Spinal cord (tissue), 10 donors: Measurements from ENCODE around the gene AP3S2. TPM values are rescaled to one million over a fixed set of nuclear protein-coding genes. Genes with fewer than 3 reads are reported as not detected.
A peak's percentile ranks its signal among the peaks of the same experiment; 100 is the strongest.

Experiments
- DNase-seq, 6 donors: peaks; one replicate each; pipeline versions ENCODE4 v3.0.0 to v3.0.0-alpha.2; 2013 to 2015; ENCODE audit warnings: low spot score in 6 of 6, low read depth in 4 of 6
- H3K27ac ChIP-seq: one replicate; pipeline ENCODE4 v1.5.1; 2013; ENCODE audit warnings: low read depth, low read length, control low read depth
- H3K27me3 ChIP-seq: one replicate; pipeline ENCODE4 v1.6.1; 2013; ENCODE audit warnings: low read length; ENCODE audit not compliant: control insufficient read depth, insufficient read depth
- H3K36me3 ChIP-seq: one replicate; pipeline ENCODE4 v1.6.1; 2013; ENCODE audit warnings: low read length; ENCODE audit not compliant: control insufficient read depth, insufficient read depth
- H3K4me1 ChIP-seq: one replicate; pipeline ENCODE4 v1.6.1; 2013; ENCODE audit warnings: low read length; ENCODE audit not compliant: control insufficient read depth, insufficient read depth
- H3K4me3 ChIP-seq: one replicate; pipeline ENCODE4 v1.5.1; 2013; ENCODE audit warnings: low read depth, low read length, control low read depth
- H3K9me3 ChIP-seq: one replicate; pipeline ENCODE4 v1.6.1; 2013; ENCODE audit warnings: low read length; ENCODE audit not compliant: control insufficient read depth, insufficient read depth
- WGBS: methylation state at CpG from one replicate; pipeline ENCODE4 v1.1.5; 2013; ENCODE audit warnings: missing lambda C conversion rate; ENCODE audit not compliant: insufficient coverage; 5-methylcytosine and 5-hydroxymethylcytosine counted together
- polyA plus RNA-seq, 2 donors: library from polyadenylated mRNA; unstranded; fragments of 120-200 nt; gene quantifications; one replicate each; pipeline ENCODE4 v1.2.1, GENCODE V29; 2013; ENCODE audit not compliant: insufficient read length in 2 of 2
- total RNA-seq, 2 donors: library from RNA; depleted of rRNA in 1 of 2; stranded (reverse); fragments of 120-200 nt in 1 of 2; fragments of >200 nt in 1 of 2; gene quantifications; one replicate each; pipeline versions ENCODE4 v1.2.3 to v1.2.4, GENCODE V29; 2013 to 2014
- donor health status: healthy.

Gene AP3S2
- total and polyA plus RNA-seq, 4 donors = 43.6 to 66.0 (median 48.8) TPM

GRCh38 chr15:89905846-89906378, 12.1 kb upstream of the AP3S2 start:
- Histone ChIP-seq H3K27me3 (no peaks in the 10 kb centered on the region), H3K27ac (no peak overlapping the region), H3K4me1 (no peaks in the 10 kb centered on the region), H3K4me3 (no peak overlapping the region), H3K9me3 (no peaks in the 10 kb centered on the region), H3K36me3 (peaks cover 77% of the 10 kb centered on the region)
- no peak for DNase-seq
- 96% methylated on average over 5 of the region's 5 CpGs for WGBS

GRCh38 chr15:89904519-89904918, 10.7 kb upstream of the AP3S2 start:
- no peaks in the 10 kb centered on the region for H3K4me1 ChIP-seq
- H3K9me3 ChIP-seq = no peaks in the 10 kb centered on the region
- no peak for DNase-seq
- WGBS = 100% methylated on average over 5 of the region's 5 CpGs
- peaks cover 71% of the 10 kb centered on the region for H3K36me3 ChIP-seq
- no peak overlapping the region for H3K4me3 ChIP-seq
- no peaks in the 10 kb centered on the region for H3K27me3 ChIP-seq
- H3K27ac ChIP-seq = no peak overlapping the region

GRCh38 chr15:89903858-89904130, 10.0 kb upstream of the AP3S2 start:
- 96% methylated on average over 11 of the region's 11 CpGs for WGBS
- H3K36me3 ChIP-seq = peaks cover 69% of the 10 kb centered on the region
- H3K27me3 ChIP-seq = no peaks in the 10 kb centered on the region
- no peak overlapping the region for H3K4me3 ChIP-seq
- H3K4me1 ChIP-seq = no peaks in the 10 kb centered on the region
- H3K9me3 ChIP-seq = no peaks in the 10 kb centered on the region
- no peak for DNase-seq
- H3K27ac ChIP-seq = no peak overlapping the region

GRCh38 chr15:89903015-89903857, 9.4 kb upstream of the AP3S2 start:
- DNase-seq = no peak
- Histone ChIP-seq H3K27ac (no peak overlapping the region), H3K27me3 (no peaks in the 10 kb centered on the region), H3K9me3 (no peaks in the 10 kb centered on the region), H3K36me3 (peaks cover 63% of the 10 kb centered on the region), H3K4me1 (no peaks in the 10 kb centered on the region), H3K4me3 (no peak overlapping the region)
- 95% methylated on average over 14 of the region's 15 CpGs for WGBS

- H3K27me3 ChIP-seq = no peaks in the 10 kb centered on the region
- H3K4me3 ChIP-seq = no peak overlapping the region
- H3K4me1 ChIP-seq = no peaks in the 10 kb centered on the region
- no peak for DNase-seq
- H3K9me3 ChIP-seq = no peaks in the 10 kb centered on the region
- WGBS = 100% methylated on average over 4 of the region's 6 CpGs
- peaks cover 48% of the 10 kb centered on the region for H3K36me3 ChIP-seq
- no peak overlapping the region for H3K27ac ChIP-seq
Measured at GRCh38 chr15:89900849-89901248, 7.1 kb upstream of the AP3S2 start.

- no peaks in the 10 kb centered on the region for H3K27me3 ChIP-seq
- no CpG with 5 or more reads among the region's 3 CpGs for WGBS
- H3K27ac ChIP-seq = no peak overlapping the region
- H3K9me3 ChIP-seq = no peaks in the 10 kb centered on the region
- no peaks in the 10 kb centered on the region for H3K4me1 ChIP-seq
- no peak for DNase-seq
- H3K36me3 ChIP-seq = peaks cover 41% of the 10 kb centered on the region
- no peak overlapping the region for H3K4me3 ChIP-seq
Measured at GRCh38 chr15:89899951-89900567, 6.3 kb upstream of the AP3S2 start.

- 82% methylated on average over 12 of the region's 12 CpGs for WGBS
- DNase-seq = no peak
- H3K4me3 ChIP-seq = no peak overlapping the region
- peaks cover 4% of the 10 kb centered on the region for H3K4me1 ChIP-seq
- no peak overlapping the region for H3K27ac ChIP-seq
- H3K9me3 ChIP-seq = no peaks in the 10 kb centered on the region
- H3K36me3 ChIP-seq = peaks cover 35% of the 10 kb centered on the region
- H3K27me3 ChIP-seq = no peaks in the 10 kb centered on the region
Measured at GRCh38 chr15:89899295-89899945, 5.6 kb upstream of the AP3S2 start.

- Histone ChIP-seq H3K4me1 (peaks cover 4% of the 10 kb centered on the region), H3K4me3 (no peak overlapping the region), H3K9me3 (no peaks in the 10 kb centered on the region), H3K27me3 (no peaks in the 10 kb centered on the region), H3K27ac (no peak overlapping the region), H3K36me3 (peaks cover 28% of the 10 kb centered on the region)
- WGBS = 90% methylated on average over 4 of the region's 7 CpGs
- DNase-seq = peak in 2 of 6 donors; percentile 34 to 45
Measured at GRCh38 chr15:89898614-89899294, 5.0 kb upstream of the AP3S2 start.

GRCh38 chr15:89898146-89898545, 4.4 kb upstream of the AP3S2 start:
- no peak for DNase-seq
- Histone ChIP-seq H3K36me3 (peaks cover 22% of the 10 kb centered on the region), H3K4me1 (peaks cover 4% of the 10 kb centered on the region), H3K27ac (no peak overlapping the region), H3K27me3 (no peaks in the 10 kb centered on the region), H3K4me3 (no peak overlapping the region), H3K9me3 (no peaks in the 10 kb centered on the region)
- WGBS = no CpG with 5 or more reads among the region's 2 CpGs
